Fibroblast of skin of scalp (primary cell): ENCODE results near the gene HDAC10.
"Not testable (repeated sequence)": the region's sequence is repeated elsewhere in the genome, so short reads cannot be mapped to it uniquely, and the experiment has no call there.

ENCODE experiments used
- DNase-seq: peaks from one replicate; pipeline ENCODE4 v3.0.0-alpha.2; 2013

HDAC10 gene

DNA sequence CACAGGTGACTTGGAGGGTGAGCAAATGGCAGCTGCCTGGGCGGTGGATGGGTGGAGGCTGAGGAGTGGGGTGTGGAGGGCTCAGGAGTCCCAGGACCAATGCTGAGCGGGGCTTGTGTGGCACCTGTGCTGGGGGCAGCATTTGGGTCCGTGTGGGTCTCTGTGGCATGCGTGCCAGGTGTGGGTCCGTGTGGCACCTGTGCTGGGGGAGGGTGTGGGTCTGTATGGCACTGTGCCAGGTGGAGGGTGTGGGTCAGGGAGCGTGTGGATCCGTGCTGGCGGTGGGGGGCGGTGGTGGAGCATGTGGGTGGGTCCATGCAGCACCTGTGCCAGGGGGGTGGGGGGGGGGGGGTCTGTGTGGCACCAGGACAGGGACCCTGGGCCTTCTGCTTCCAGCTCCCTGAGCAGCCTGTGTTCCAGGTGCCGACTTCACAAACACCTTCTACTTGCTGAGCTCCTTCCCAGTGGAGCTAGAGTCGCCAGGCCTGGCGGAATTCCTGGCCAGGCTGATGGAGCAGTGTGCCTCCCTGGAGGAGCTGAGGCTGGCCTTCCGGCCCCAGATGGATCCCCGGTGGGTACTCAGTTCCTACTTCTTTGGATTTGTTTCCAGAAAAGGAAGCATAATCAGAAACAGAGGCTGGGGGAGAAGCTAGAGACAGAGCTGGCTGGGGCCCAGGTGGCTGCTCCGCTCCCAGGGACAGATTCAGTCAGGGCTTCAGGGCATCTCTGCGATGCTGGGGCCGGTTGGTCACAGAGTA is 35.6 kb downstream of the HDAC10 start:
- no peak for DNase-seq

GRCh38 chr22:50213263-50213662 is 37.8 kb downstream of the HDAC10 start:
- no peak for DNase-seq

DNA sequence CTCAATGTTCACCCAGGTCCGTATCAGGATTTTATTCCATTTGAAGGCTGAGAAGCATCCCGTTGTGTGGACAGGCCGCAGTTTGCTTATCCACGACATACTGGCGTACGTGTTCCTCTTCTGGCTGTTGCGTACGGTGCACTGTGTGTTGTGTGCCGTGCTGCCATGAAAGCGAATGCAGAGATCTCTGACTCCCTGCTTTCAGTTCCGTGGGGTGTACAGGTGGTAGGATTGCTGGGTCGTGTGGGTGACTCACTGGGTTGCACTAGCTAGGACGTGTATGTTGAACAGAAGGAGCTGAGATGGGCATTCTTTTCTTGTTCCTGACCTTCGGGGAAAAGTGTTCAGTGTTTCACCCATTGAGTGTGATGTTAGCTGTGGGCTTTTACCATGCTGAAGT is 39.9 kb downstream of the HDAC10 start:
- DNase-seq, result no peak

DNA sequence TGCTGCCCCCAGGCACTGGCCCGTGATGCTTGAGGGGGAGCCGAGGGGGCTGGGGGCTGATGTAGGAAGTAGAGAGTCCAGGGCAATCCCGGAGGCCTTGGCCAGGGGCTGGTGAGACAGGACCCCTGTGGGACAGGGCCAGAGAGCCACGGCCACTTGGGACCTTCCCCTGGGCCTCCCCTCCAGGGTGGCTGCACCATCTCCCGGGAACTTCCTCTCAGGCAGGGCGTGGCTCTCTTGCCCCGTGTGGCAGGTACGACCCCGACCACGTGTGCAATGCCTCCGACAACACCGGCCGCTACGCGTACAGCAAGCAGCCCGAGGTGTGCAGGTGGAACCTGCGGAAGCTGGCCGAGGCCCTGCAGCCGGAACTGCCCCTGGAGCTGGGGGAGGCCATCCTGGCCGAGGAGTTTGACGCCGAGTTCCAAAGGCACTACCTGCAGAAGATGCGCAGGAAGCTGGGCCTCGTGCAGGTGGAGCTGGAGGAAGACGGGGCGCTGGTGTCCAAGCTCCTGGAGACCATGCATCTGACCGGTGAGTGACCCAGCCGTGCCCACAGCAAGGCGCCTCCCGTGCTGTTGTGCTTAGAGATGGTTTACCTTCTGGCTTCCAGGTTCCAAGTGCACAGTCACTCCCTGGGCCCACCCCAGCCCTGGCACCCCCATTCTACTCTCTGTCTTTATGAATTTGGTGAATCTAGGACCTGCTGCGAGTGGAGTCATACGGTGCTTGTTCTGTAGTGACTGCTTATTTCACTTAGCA is 40.5 kb downstream of the HDAC10 start:
- no peak for DNase-seq

DNA sequence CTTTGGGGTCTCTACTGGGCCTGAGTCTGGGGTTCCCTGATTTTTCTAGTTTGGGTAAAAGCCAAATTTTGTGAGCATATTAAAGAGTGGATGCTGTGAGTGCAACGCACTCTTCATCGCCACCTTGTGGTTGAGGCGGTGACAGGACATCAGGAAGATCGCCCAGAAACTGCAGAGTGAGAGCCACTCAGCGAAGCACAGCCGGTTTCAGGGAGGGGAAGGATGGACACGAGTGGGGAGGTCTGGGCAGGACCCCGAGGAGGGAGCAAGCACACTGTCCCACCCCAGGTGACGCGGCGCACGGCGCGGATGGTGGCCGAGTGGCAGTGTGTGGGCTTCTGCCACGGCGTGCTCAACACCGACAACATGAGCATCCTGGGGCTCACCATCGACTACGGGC is 41.2 kb downstream of the HDAC10 start:
- peak; percentile 63 for DNase-seq

DNA sequence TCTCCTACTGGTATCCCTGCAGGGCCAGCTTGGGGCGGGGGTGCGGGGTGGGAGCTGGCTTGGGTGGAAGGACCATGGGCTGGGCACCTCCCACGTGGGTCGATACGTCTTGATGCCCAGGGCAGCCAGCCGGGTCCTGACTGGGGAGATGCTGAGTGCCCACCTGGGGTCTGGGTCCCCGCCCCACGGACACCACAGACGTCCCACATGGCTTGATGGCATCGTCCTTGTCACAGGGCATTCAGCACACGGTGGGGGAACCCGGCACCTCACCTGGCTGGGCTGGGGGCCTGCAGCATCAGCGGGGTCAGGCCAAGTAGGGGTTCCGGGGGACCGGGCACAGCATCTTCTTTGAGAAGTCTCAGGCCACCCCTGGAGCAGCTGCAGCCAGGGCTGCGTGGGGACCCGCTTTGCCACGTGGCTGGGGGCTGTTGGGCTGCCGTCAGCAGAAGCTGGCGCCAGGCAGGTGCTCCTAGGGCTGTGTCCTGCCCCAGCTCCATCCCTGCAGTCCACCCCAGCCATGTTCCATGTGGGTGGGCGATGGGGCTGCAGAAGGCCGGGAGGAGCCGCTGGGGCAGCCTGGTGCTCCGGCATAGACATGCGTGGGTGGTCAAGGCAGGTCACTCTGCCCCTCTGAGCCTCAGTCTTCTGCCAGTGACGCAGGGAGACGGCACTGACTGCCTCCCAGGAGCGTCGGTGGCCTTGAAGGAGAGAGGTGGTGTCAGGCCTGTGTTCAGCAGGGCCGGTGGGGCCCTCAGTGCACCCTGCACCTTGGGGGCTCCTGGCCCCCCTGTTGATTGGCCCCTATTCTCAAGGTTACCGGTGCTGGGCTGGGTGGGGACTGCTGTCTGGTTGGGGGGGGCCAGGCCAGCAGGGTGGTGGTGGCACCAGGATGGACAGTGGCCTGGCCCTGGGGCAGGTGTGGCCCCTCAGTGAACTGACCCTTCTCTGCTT is 41.8 kb downstream of the HDAC10 start:
- DNase-seq, result no peak

- no peak for DNase-seq
Measured at GRCh38 chr22:50208430-50208938, 42.6 kb downstream of the HDAC10 start.

GRCh38 chr22:50207383-50208140 is 43.5 kb downstream of the HDAC10 start:
- DNase-seq, result no peak

GRCh38 chr22:50206599-50206998 is 44.5 kb downstream of the HDAC10 start:
- DNase-seq, result peak; percentile 29

DNA sequence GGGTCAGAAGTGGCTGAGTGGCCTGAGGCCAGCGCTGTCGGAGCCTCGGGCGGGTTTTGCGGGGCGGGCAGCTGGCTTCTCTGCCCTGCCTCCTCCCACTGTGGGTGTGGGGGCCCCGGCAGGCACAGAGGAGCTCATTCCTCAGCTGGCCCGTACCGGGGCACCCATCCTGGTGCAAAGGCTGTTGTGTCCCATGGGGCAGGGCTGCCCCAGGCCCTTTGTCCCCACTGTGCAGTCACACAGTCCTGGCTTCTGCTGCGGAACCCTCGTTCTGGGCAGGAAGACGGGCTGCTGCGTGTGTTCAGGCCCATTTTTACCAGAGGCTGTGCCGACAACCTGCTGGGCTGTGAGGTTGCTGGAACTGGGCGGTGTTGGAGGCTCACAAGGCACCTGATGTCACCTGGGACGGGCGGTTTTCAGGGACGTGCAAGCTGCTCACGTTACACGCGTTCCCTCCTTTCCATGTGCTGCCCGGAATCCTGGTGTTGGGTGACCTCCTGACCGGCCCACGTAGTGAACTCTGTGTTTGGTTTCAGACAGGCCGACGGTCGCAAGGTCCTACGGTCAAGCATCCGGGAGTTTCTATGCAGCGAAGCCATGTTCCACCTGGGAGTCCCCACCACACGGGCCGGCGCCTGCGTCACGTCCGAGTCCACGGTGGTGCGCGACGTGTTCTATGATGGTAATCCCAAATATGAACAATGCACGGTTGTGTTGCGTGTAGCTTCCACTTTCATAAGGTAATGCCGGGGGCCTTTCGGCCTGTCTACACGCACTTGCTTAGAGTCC is 45.1 kb downstream of the HDAC10 start:
- DNase-seq, result no peak

DNA sequence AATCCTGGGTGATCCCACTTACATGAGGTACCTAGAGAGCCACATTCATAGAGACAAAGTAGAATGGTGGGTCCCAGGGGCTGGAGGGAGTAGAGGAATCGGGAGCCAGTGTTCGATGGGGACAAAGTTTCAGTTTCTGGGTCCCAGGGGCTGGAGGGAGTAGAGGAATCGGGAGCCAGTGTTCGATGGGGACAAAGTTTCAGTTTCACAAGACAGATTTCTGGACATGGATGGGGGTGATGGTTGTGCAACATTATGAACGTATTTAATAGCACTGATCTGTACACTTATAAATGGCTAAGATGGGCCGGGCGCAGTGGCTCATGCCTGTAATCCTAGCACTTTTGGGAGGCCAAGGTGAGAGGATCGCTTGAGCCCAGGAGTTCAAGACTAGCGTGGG is 46.1 kb downstream of the HDAC10 start:
- DNase-seq, result not testable (repeated sequence)

- no peak for DNase-seq
Measured at GRCh38 chr22:50204571-50204970, 46.5 kb downstream of the HDAC10 start.

DNA sequence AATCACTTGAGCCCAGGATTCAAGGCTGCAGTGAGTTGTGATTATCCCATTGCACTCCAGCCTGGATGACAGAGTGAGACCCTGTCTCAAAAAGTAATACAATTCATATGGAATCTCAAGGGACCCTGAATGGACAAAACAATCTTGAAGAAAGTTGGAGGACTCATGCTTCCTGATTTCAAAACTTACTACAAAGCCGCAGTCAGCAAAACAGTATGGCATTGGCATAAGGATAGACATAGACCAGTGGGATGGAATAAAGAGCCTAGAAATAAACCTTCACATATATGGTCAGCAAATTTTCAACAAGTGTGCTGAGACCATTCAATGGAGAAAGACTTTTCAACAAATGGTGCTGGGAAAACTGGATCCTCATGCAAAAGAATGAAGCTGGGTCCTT is 47.8 kb downstream of the HDAC10 start:
- no peak for DNase-seq

DNA sequence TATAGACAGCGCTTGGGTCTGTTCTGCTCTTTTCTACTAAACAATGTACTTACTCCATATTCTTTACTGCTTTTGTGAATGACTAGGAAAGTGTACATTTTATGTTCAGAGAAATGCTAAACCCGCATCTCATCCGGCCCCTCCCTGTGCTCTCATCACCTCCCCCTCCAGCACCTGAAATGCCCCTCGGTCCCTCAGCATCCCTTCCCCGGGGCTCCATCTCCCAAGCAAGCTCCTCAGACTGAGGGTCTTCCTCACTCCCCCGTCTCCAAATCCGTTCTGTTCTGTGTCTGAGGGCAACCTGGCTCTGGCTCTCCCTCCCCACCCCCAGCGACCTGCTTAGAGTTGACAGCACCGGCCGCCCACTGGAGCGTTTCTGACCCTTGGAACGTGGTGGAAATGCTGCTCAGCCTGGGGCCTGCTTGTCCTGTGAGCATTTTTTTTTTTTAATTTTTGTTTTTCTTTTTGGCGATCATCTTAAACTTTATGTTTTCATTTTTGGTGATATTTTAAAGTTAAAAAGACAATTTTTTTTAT is 48.9 kb downstream of the HDAC10 start:
- DNase-seq, result no peak

DNA sequence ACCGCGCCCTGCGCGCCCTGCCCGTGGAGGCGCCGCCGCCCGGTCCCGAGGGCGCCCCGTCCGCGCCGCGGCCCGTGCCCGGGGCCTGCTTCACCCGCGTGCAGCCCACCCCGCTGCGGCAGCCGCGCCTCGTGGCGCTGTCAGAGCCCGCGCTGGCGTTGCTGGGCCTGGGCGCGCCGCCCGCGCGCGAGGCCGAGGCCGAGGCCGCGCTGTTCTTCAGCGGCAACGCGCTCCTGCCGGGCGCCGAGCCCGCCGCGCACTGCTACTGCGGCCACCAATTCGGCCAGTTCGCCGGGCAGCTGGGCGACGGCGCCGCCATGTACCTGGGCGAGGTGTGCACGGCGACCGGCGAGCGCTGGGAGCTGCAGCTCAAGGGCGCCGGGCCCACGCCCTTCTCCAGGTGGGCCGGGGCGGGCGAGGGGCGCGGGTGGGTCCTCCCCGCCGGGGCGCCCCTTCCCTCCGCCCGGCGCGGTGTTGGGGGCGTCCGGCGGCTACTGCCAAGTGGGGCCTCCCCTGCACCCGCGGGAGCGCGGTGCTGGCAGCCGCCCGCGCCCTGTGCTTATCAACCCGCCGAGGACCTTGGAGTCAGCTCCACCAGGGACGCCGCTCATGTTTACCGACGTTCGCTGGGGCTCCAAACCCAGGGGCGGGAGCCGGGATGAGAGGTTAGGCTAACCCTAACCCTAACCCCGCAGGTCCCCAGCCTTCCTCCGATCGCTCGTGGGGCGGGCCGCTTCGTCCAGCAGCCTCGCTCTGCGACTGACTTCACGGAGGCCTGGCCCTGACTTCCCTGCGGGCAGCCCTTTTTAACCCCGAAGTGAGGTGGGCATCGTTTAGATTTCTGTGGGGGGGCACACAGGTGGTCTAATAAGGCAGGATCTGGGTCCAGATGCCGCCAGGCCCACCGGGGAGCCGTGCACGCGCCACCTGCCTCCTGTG is 49.6 kb downstream of the HDAC10 start:
- DNase-seq, result no peak

GRCh38 chr22:50200461-50201190 is 50.4 kb downstream of the HDAC10 start, which contains the start of gene SELENOO:
Gene SELENOO, plus strand, starts transcription at chr22:50201011. Its CDS starts 26 bp downstream, at chr22:50201037.
- DNase-seq, result peak; percentile 89

- no peak for DNase-seq
Measured at GRCh38 chr22:50199829-50200460, 51.1 kb downstream of the HDAC10 start.

DNA sequence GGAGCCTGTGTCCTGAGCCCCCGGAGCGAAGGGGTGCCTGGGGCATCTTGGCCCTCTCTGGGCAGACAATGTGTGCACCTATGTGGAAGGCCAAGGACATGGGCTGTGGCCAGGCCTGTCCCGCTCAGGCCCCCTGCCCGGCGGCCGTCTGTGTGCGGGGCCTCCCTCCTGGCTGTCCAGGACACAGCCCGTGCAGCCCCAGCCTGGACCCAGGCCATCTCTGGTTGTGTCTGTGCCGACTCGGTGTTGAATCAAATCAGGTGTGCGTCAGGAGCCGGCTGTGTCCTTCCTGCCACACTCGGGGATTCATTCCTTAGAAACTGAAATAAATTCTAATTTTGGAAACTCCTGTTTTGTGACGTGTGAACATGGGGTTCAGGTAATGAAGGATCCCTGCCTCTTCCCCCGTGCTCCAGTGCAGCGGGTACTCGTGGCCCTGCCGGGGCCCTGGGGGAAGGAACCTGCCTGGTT is 51.8 kb downstream of the HDAC10 start:
- no peak for DNase-seq
